K562 (cell line): ENCODE measurements around the gene SPTY2D1. TPM values are rescaled to one million over a fixed set of nuclear protein-coding genes. Genes with fewer than 3 reads are reported as not detected.

Experiments used
- ARNT ChIP-seq, 2 experiments: fragments of 450-650 bp; IDR thresholded peaks; 2 replicates each; pipeline ENCODE4 v1.6.1; 2016; ENCODE audit warnings: mild to moderate bottlenecking in 1 of 2
- BRCA1 ChIP-seq, 2 experiments: fragments of 450-650 bp in 1 of 2; sonication (generic) in 1 of 2; formaldehyde crosslinking in 1 of 2; IDR thresholded peaks; 2 replicates each; pipeline versions ENCODE4 v1.5.0 to v1.6.1; 2017 to 2020; ENCODE audit warnings: mild to moderate bottlenecking in 1 of 2, missing genetic modification reagents in 1 of 2
- CC2D1A ChIP-seq: fragments of 450-650 bp; IDR thresholded peaks from 2 replicates; pipeline ENCODE4 v1.6.1; 2017; ENCODE audit warnings: mild to moderate bottlenecking
- CXXC5 ChIP-seq: fragments of 250-450 bp; sonication (Bioruptor Pico); IDR thresholded peaks from 2 replicates; pipeline ENCODE4 v1.8.0; 2022; ENCODE audit warnings: inconsistent platforms, mild to moderate bottlenecking, moderate library complexity
- ELF2 ChIP-seq: fragments of 250-450 bp; sonication (Bioruptor Pico); IDR thresholded peaks from 2 replicates; pipeline ENCODE4 v1.5.0; 2021; ENCODE audit warnings: mild to moderate bottlenecking
- EP400 ChIP-seq: fragments of 450-650 bp; IDR thresholded peaks from 2 replicates; pipeline ENCODE4 v1.6.1; 2017; ENCODE audit warnings: antibody characterized with exemption, mild to moderate bottlenecking, moderate library complexity
- MAZ ChIP-seq, 2 experiments: fragments of 450-650 bp in 1 of 2; sonication (generic) in 1 of 2; formaldehyde crosslinking; IDR thresholded peaks in 1 of 2; conservative IDR thresholded peaks in 1 of 2; 2 replicates each; pipeline versions ENCODE4 v1.4.0 to v1.5.0; 2020; ENCODE audit warnings: mild to moderate bottlenecking in 1 of 2, missing genetic modification reagents in 1 of 2
- NR2C1 ChIP-seq, 2 experiments: fragments of 450-650 bp; IDR thresholded peaks; 2 replicates each; pipeline ENCODE4 v1.6.1; 2017; ENCODE audit warnings: mild to moderate bottlenecking in 2 of 2, antibody characterized with exemption in 1 of 2, inconsistent platforms in 1 of 2, missing compliant biosample characterization in 1 of 2, missing genetic modification characterization in 1 of 2
- PHTF2 ChIP-seq: fragments of 250-450 bp; sonication (Bioruptor Pico); IDR thresholded peaks from 2 replicates; pipeline ENCODE4 v1.5.0; 2021; ENCODE audit warnings: mild to moderate bottlenecking
- POLR2H ChIP-seq: IDR thresholded peaks from 2 replicates; pipeline ENCODE4 v1.6.1; 2016; ENCODE audit warnings: missing genetic modification characterization, low read depth, mild to moderate bottlenecking, control low read depth, missing compliant biosample characterization, moderate library complexity
- POLR3G ChIP-seq: IDR thresholded peaks from 2 replicates; pipeline ENCODE4 v1.6.1; 2011; ENCODE audit not compliant: insufficient read length, insufficient replicate concordance; ENCODE audit errors: extremely low read depth
- PREB ChIP-seq: sonication (generic); formaldehyde crosslinking; IDR thresholded peaks from 2 replicates; pipeline ENCODE4 v1.8.1; 2023; ENCODE audit warnings: mild to moderate bottlenecking, missing genetic modification reagents
- RBBP5 ChIP-seq: fragments of 200-600 bp; sonication (generic); IDR thresholded peaks from 2 replicates; pipeline ENCODE4 v1.6.1; 2012; ENCODE audit warnings: borderline replicate concordance, mild to moderate bottlenecking, low read length, control low read depth, inconsistent platforms; ENCODE audit not compliant: insufficient read depth, poor library complexity, severe bottlenecking
- ZBED1 ChIP-seq: IDR thresholded peaks from 2 replicates; pipeline ENCODE4 v1.6.1; 2014
- ZBTB7A ChIP-seq: IDR thresholded peaks from 2 replicates; pipeline ENCODE4 v1.6.1; 2011; ENCODE audit warnings: low read depth, mild to moderate bottlenecking, low read length, moderate library complexity, borderline replicate concordance; ENCODE audit not compliant: control insufficient read depth
- ZFX ChIP-seq: sonication (generic); formaldehyde crosslinking; IDR thresholded peaks from 2 replicates; pipeline ENCODE4 v1.8.0; 2022; ENCODE audit warnings: mild to moderate bottlenecking, missing genetic modification reagents, moderate library complexity
- polyA plus RNA-seq, 8 experiments: library from polyadenylated mRNA; depleted of rRNA in 4 of 8; stranded (reverse) in 5 of 8; unstranded in 3 of 8; fragments of >200 nt; fragmentation: Nextera tagmentation in 2 of 8; fragmentation: Illumina TruSeq in 1 of 8; extraction: Ambion mirVana in 2 of 8; extraction: Trizol in 1 of 8; gene quantifications; 2 replicates each; pipeline versions ENCODE4 v1.2.1 to v1.2.3, GENCODE V29; 2011 to 2014; ENCODE audit warnings: inconsistent platforms in 1 of 8, missing spikeins in 1 of 8
- total RNA-seq, 7 experiments: library from RNA; depleted of rRNA in 6 of 7; stranded (reverse); fragments of >200 nt in 6 of 7; fragmentation: Illumina TruSeq in 2 of 7; extraction: Trizol in 2 of 7; gene quantifications; 2 replicates each; pipeline versions ENCODE4 v1.2.1 to v1.2.3, GENCODE V29; 2011 to 2021; ENCODE audit warnings: low replicate concordance in 1 of 7
- TF ChIP-seq, protein P1 (sequence below): fragments of 200-800 bp; sonication (Bioruptor generic); IDR thresholded peaks from 2 replicates; pipeline ENCODE4 v1.6.1; 2017; ENCODE audit warnings: missing genetic modification characterization, missing compliant biosample characterization
- TF ChIP-seq, protein P2 (sequence below): sonication (generic); formaldehyde crosslinking; IDR thresholded peaks from 2 replicates; pipeline ENCODE4 v1.8.0; 2022; ENCODE audit warnings: missing genetic modification reagents, mild to moderate bottlenecking, moderate library complexity, borderline replicate concordance
- TF ChIP-seq, protein P3 (sequence below), 2 experiments: IDR thresholded peaks; 2 replicates each; pipeline ENCODE4 v1.6.1; 2012; ENCODE audit warnings: improper control_type of control experiment in 2 of 2, low read depth in 2 of 2, low read length in 2 of 2, borderline replicate concordance in 1 of 2

SPTY2D1 gene
- total and polyA plus RNA-seq, 9 of the 15 experiments (the other 6 are each of a cell fraction or from before 2014, with no cell fraction given): 3.2 to 32.1 (median 12.9) TPM

GRCh38 chr11:18588297-18589252, 45.6 kb downstream of the SPTY2D1 start, which contains the start of gene UEVLD (continued):
- TF ChIP-seq NR2C1 (IDR thresholded peaks at IDR 0.05): peak; percentile 45; the same call in 1 of the 2 replicates
- TF ChIP-seq NR2C1 (tag; IDR thresholded peaks at IDR 0.05): peak; percentile 68
- TF ChIP-seq EP400: peak; percentile 75
- no peak for TF ChIP-seq PHTF2 (CRISPR knock-in tag)
- peak; percentile 65 to 91; a peak in 2 of 4 replicates for TF ChIP-seq MAZ (CRISPR knock-in tag; conservative IDR thresholded peaks at IDR 0.05 in 1 of 2, IDR thresholded peaks at IDR 0.05 in 1 of 2)
- 0 out of 2 replicates have a peak, but pooled peaks have one; percentile 12 for TF ChIP-seq PREB (CRISPR knock-in tag)
- peak; percentile 90 for TF ChIP-seq ELF2 (CRISPR knock-in tag)
- TF ChIP-seq BRCA1 (IDR thresholded peaks at IDR 0.05): no peak
- no peak for TF ChIP-seq BRCA1 (CRISPR knock-in tag; IDR thresholded peaks at IDR 0.05)
- 0 out of 2 replicates have a peak, but pooled peaks have one; percentile 27 for TF ChIP-seq ZBED1
- peak; percentile 67 for TF ChIP-seq CXXC5 (CRISPR knock-in tag)
- TF ChIP-seq POLR2H (tag): peak; percentile 31; the same call in 1 of the 2 replicates
- 0 out of 2 replicates have a peak, but pooled peaks have one; percentile 38 for TF ChIP-seq CC2D1A
- TF ChIP-seq, protein P1, sequence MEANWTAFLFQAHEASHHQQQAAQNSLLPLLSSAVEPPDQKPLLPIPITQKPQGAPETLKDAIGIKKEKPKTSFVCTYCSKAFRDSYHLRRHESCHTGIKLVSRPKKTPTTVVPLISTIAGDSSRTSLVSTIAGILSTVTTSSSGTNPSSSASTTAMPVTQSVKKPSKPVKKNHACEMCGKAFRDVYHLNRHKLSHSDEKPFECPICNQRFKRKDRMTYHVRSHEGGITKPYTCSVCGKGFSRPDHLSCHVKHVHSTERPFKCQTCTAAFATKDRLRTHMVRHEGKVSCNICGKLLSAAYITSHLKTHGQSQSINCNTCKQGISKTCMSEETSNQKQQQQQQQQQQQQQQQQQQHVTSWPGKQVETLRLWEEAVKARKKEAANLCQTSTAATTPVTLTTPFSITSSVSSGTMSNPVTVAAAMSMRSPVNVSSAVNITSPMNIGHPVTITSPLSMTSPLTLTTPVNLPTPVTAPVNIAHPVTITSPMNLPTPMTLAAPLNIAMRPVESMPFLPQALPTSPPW: peak; percentile 77
- TF ChIP-seq, protein P2, sequence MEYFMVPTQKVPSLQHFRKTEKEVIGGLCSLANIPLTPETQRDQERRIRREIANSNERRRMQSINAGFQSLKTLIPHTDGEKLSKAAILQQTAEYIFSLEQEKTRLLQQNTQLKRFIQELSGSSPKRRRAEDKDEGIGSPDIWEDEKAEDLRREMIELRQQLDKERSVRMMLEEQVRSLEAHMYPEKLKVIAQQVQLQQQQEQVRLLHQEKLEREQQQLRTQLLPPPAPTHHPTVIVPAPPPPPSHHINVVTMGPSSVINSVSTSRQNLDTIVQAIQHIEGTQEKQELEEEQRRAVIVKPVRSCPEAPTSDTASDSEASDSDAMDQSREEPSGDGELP: peak; percentile 75; the same call in 1 of the 2 replicates
- no peak for TF ChIP-seq POLR3G
- TF ChIP-seq, protein P3, sequence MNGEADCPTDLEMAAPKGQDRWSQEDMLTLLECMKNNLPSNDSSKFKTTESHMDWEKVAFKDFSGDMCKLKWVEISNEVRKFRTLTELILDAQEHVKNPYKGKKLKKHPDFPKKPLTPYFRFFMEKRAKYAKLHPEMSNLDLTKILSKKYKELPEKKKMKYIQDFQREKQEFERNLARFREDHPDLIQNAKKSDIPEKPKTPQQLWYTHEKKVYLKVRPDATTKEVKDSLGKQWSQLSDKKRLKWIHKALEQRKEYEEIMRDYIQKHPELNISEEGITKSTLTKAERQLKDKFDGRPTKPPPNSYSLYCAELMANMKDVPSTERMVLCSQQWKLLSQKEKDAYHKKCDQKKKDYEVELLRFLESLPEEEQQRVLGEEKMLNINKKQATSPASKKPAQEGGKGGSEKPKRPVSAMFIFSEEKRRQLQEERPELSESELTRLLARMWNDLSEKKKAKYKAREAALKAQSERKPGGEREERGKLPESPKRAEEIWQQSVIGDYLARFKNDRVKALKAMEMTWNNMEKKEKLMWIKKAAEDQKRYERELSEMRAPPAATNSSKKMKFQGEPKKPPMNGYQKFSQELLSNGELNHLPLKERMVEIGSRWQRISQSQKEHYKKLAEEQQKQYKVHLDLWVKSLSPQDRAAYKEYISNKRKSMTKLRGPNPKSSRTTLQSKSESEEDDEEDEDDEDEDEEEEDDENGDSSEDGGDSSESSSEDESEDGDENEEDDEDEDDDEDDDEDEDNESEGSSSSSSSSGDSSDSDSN (IDR thresholded peaks at IDR 0.05; ENCODE audit: borderline replicate concordance in 1 of 2, low read depth in 2 of 2, low read length in 2 of 2): 0 out of 4 replicates have a peak, but pooled peaks of 1 of the 2 experiments have one; percentile 31
- peak; percentile 83 for TF ChIP-seq ZFX (CRISPR knock-in tag)
- TF ChIP-seq ZBTB7A: peak; percentile 31; the same call in 1 of the 2 replicates
- TF ChIP-seq ARNT (IDR thresholded peaks at IDR 0.05): no peak; a peak in 1 of 4 replicates
- TF ChIP-seq RBBP5: peak; percentile 98
